Endothelial cell of umbilical vein (primary cell): ENCODE results near the gene MISP3. TPM values are rescaled to one million over a fixed set of nuclear protein-coding genes. Genes with fewer than 3 reads are reported as not detected.

ENCODE experiments used
- BruUV-seq: library from RNA; stranded (reverse); fragments of 400-500 nt; replicated peaks from 2 replicates; lab custom pipeline; 2021; lab: Mats Ljungman, UMichigan
- CTCF ChIA-PET: fragments of 300-600, 350-600 bp; sonication (Branson Sonifier 250); formaldehyde crosslinking; loops from one replicate; lab custom pipeline; 2021; ENCODE audit warnings: antibody characterized with exemption, inconsistent platforms; lab: Charles Lee
- POLR2A ChIA-PET: fragments of 300-600, 350-600 bp; sonication (Branson Sonifier 250); formaldehyde crosslinking; loops from one replicate; lab custom pipeline; 2021; ENCODE audit warnings: antibody characterized with exemption, inconsistent platforms; lab: Charles Lee
- DNase-seq: peaks from one replicate; pipeline ENCODE4 v3.0.0-alpha.2; 2011; ENCODE audit warnings: low read depth, low spot score
- FAIRE-seq: peaks from 2 replicates; lab custom pipeline; 2011; peaks lifted over from hg19 to GRCh38; lab: Jason Lieb, UNC
- H2AFZ ChIP-seq: 2 replicates; pipeline ENCODE4 v1.6.0; 2012; ENCODE audit warnings: low read depth, low read length, control low read depth, inconsistent platforms
- H3K27ac ChIP-seq: 2 replicates; pipeline ENCODE4 v1.5.1; 2011; ENCODE audit warnings: low read depth, mild to moderate bottlenecking, control low read depth, low read length, moderate library complexity; ENCODE audit not compliant: insufficient read depth
- H3K27me3 ChIP-seq, 2 experiments: 2 replicates each; pipeline versions ENCODE4 v1.6.0 to v1.6.1; 2011; ENCODE audit warnings: low read length in 2 of 2, mixed read lengths in 1 of 2; ENCODE audit not compliant: control insufficient read depth in 2 of 2, insufficient read depth in 2 of 2
- H3K36me3 ChIP-seq, 2 experiments: 2 replicates in 1 of 2; 3 replicates in 1 of 2; pipeline ENCODE4 v1.5.1; 2011; ENCODE audit warnings: low read length in 2 of 2, mild to moderate bottlenecking in 1 of 2, moderate library complexity in 1 of 2; ENCODE audit not compliant: control insufficient read depth in 2 of 2, insufficient read depth in 2 of 2; ENCODE audit errors: extremely low read depth in 1 of 2
- H3K4me1 ChIP-seq: 3 replicates; pipeline ENCODE4 v1.5.1; 2011; ENCODE audit warnings: mild to moderate bottlenecking, low read length; ENCODE audit not compliant: control insufficient read depth, insufficient read depth; ENCODE audit errors: extremely low read depth
- H3K4me2 ChIP-seq: 2 replicates; pipeline ENCODE4 v1.6.1; 2011; ENCODE audit warnings: low read length, control low read depth, mixed read lengths; ENCODE audit not compliant: insufficient read depth
- H3K4me3 ChIP-seq, 3 experiments: fragments of 200-600 bp in 1 of 3; sonication (generic), shearing (Covaris generic) in 1 of 3; replicated peaks in 1 of 3; 2 replicates each; pipeline ENCODE4 v1.5.1; 2011 to 2016; ENCODE audit warnings: control low read depth in 3 of 3, low read length in 3 of 3, mild to moderate bottlenecking in 2 of 3, inconsistent platforms in 1 of 3, low read depth in 1 of 3, moderate library complexity in 1 of 3; ENCODE audit not compliant: insufficient read depth in 1 of 3
- H3K79me2 ChIP-seq: 2 replicates; pipeline ENCODE4 v1.6.0; 2012; ENCODE audit warnings: low read length, inconsistent platforms; ENCODE audit not compliant: control insufficient read depth, insufficient read depth
- H3K9ac ChIP-seq: replicated peaks from 2 replicates; pipeline ENCODE3; 2011; ENCODE audit warnings: low read length, control low read depth; ENCODE audit not compliant: insufficient read depth; ENCODE audit errors: extremely low read depth
- H3K9me1 ChIP-seq: replicated peaks from 3 replicates; pipeline ENCODE4 v1.6.0; 2011; ENCODE audit warnings: mild to moderate bottlenecking, low read length; ENCODE audit not compliant: control insufficient read depth, insufficient read depth; ENCODE audit errors: extremely low read depth
- H3K9me3 ChIP-seq: replicated peaks from 2 replicates; pipeline ENCODE4 v1.5.1; 2012; ENCODE audit warnings: low read length, inconsistent platforms; ENCODE audit not compliant: control insufficient read depth, insufficient read depth
- H4K20me1 ChIP-seq: replicated peaks from 2 replicates; pipeline ENCODE3; 2011; ENCODE audit warnings: mild to moderate bottlenecking, low read length; ENCODE audit not compliant: control insufficient read depth, insufficient read depth; ENCODE audit errors: extremely low read depth
- EZH2 ChIP-seq: IDR thresholded peaks from 2 replicates; pipeline ENCODE4 v1.6.1; 2012; ENCODE audit warnings: borderline replicate concordance, low read depth, mild to moderate bottlenecking, moderate library complexity, low read length, inconsistent platforms; ENCODE audit not compliant: severe bottlenecking
- FOS ChIP-seq: IDR thresholded peaks from 2 replicates; pipeline ENCODE4 v1.6.1; 2011; ENCODE audit warnings: mild to moderate bottlenecking, low read length, moderate library complexity, borderline replicate concordance; ENCODE audit not compliant: insufficient read depth
- GATA2 ChIP-seq: IDR thresholded peaks from 2 replicates; pipeline ENCODE4 v1.7.0; 2011; ENCODE audit warnings: low read depth, mild to moderate bottlenecking, moderate library complexity, mixed read lengths, low read length; ENCODE audit not compliant: insufficient read length, insufficient read depth
- JUN ChIP-seq: IDR thresholded peaks from 2 replicates; pipeline ENCODE4 v1.6.1; 2011; ENCODE audit warnings: borderline replicate concordance, low read depth; ENCODE audit not compliant: insufficient read length, insufficient read depth
- MYC ChIP-seq: IDR thresholded peaks from one replicate; pipeline ENCODE4 v1.6.1; 2011; ENCODE audit warnings: mild to moderate bottlenecking, low read depth, low read length
- POLR2A ChIP-seq: IDR thresholded peaks from 2 replicates; pipeline ENCODE4 v1.6.1; 2012; ENCODE audit warnings: low read depth, mild to moderate bottlenecking, control low read depth, low read length
- POLR2AphosphoS5 ChIP-seq: IDR thresholded peaks from 2 replicates; pipeline ENCODE4 v1.6.1; 2012; ENCODE audit warnings: low read depth, mild to moderate bottlenecking, control low read depth, low read length, moderate library complexity; ENCODE audit not compliant: insufficient read depth
- dilution Hi-C: fragments of 300-500 bp; cut with MboI; formaldehyde crosslinking; loops from one replicate; pipeline ENCODE4 v1.15.0; 2019; ENCODE audit warnings: low sequenced_read_pairs; ENCODE audit not compliant: extremely low pct_ligation_motif_present
- intact Hi-C: fragments of 100-400 bp; cut with micrococcal nuclease; formaldehyde crosslinking; loops from one replicate; pipeline ENCODE4 v1.10.0; 2022
- polyA plus RNA-seq, 4 experiments: library from polyadenylated mRNA; depleted of rRNA in 3 of 4; stranded (reverse) in 3 of 4; unstranded in 1 of 4; fragments of >200 nt; gene quantifications; 2 replicates each; pipeline versions ENCODE4 v1.2.1 to v1.2.3, GENCODE V29; 2011 to 2012; ENCODE audit warnings: missing spikeins in 1 of 4
- total RNA-seq: library from RNA; stranded (reverse); gene quantifications from 2 replicates; pipeline ENCODE4 v1.2.3, GENCODE V29; 2021
- TF ChIP-seq, protein P1 (sequence below), 2 donors: IDR thresholded peaks; 1 replicate in 1 of 2; 2 replicates in 1 of 2; pipeline ENCODE4 v1.5.1; 2011; ENCODE audit warnings: low read length in 2 of 2, mild to moderate bottlenecking in 2 of 2, moderate library complexity in 2 of 2, control low read depth in 1 of 2, inconsistent platforms in 1 of 2, low read depth in 1 of 2; ENCODE audit not compliant: insufficient read depth in 1 of 2; ENCODE audit errors: extremely low read depth in 1 of 2
- TF ChIP-seq, protein P2 (sequence below): IDR thresholded peaks from 2 replicates; pipeline ENCODE4 v1.6.1; 2011; ENCODE audit not compliant: insufficient read depth, insufficient read length

MISP3 gene
- total and polyA plus RNA-seq, 2 donors (not counting 3 experiments of a cell fraction or from before 2014, with no cell fraction given) = 0.26 to 0.31 TPM

- intact Hi-C loops (loop anchor here (1.0 kb wide), 1 partner anchor 42 kb away; the partner anchor contains the start of gene MISP3), dilution Hi-C loops (no loop called here)
- Histone ChIP-seq H2AFZ (no peak overlapping the region), H3K36me3 (no peaks in the 10 kb centered on the region), H3K79me2 (peaks cover 30% of the 10 kb centered on the region), H3K9ac (no peak overlapping the region), H3K9me3 (no peaks in the 10 kb centered on the region), H3K4me3 (no peak overlapping the region), H3K27ac (no peak overlapping the region), H3K4me2 (no peak overlapping the region), H3K4me1 (peaks cover 21% of the 10 kb centered on the region), H4K20me1 (no peaks in the 10 kb centered on the region), H3K9me1 (no peaks in the 10 kb centered on the region), H3K27me3 (no peaks in the 10 kb centered on the region)
- DNase-seq (no peak), FAIRE-seq (no peak)
- no peak for TF ChIP-seq FOS
- TF ChIP-seq, protein P1, sequence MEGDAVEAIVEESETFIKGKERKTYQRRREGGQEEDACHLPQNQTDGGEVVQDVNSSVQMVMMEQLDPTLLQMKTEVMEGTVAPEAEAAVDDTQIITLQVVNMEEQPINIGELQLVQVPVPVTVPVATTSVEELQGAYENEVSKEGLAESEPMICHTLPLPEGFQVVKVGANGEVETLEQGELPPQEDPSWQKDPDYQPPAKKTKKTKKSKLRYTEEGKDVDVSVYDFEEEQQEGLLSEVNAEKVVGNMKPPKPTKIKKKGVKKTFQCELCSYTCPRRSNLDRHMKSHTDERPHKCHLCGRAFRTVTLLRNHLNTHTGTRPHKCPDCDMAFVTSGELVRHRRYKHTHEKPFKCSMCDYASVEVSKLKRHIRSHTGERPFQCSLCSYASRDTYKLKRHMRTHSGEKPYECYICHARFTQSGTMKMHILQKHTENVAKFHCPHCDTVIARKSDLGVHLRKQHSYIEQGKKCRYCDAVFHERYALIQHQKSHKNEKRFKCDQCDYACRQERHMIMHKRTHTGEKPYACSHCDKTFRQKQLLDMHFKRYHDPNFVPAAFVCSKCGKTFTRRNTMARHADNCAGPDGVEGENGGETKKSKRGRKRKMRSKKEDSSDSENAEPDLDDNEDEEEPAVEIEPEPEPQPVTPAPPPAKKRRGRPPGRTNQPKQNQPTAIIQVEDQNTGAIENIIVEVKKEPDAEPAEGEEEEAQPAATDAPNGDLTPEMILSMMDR (IDR thresholded peaks at IDR 0.05; ENCODE audit: extremely low read depth in 1 of 2, insufficient read depth in 1 of 2, low read depth in 1 of 2, low read length in 2 of 2) = peak; percentile 19 to 21
- ChIA-PET CTCF (interaction anchor here (0.7 to 4.8 kb wide), 15 partner anchors 14 to 235 kb away, joined by 3 to 27 read pairs (median 4); partner anchors contain the start of genes ASF1B and IL27RA), POLR2A (no interaction called here)
- BruUV-seq = no TSS peak
Observed at GRCh38 chr19:14113762-14114414, 41.3 kb downstream of the MISP3 start.

DNA sequence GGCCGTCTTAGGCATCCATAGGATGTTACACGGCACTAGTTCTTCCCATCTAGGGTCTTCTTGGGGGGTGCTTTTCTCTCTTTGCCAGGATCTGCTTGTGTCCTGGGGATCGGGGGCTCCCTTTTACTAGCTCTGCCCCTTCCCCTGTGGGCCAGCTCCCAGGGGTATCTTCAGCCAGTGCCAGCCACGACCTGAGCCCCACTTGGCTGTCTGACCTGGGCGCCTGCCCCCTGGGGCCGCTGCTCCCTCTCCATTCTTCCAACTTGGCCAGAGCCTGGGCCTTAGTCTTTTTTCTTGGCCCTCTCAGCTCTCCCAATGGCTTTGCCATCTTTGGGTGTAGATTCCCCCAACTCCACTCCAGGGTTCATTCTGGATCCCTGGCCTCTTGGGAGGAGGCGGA is 41.9 kb downstream of the MISP3 start:
- Histone ChIP-seq H3K9me1 (no peaks in the 10 kb centered on the region), H3K9me3 (no peaks in the 10 kb centered on the region), H3K4me1 (peaks cover 25% of the 10 kb centered on the region), H3K79me2 (peaks cover 30% of the 10 kb centered on the region), H3K9ac (no peak overlapping the region), H3K27ac (no peak overlapping the region), H4K20me1 (no peaks in the 10 kb centered on the region), H3K4me3 (no peak overlapping the region), H3K36me3 (no peaks in the 10 kb centered on the region), H3K4me2 (no peak overlapping the region), H3K27me3 (no peaks in the 10 kb centered on the region), H2AFZ (no peak overlapping the region)
- TF ChIP-seq EZH2 (no peak), MYC (no peak), GATA2 (no peak), POLR2A (no peak), JUN (no peak), POLR2AphosphoS5 (no peak), FOS (no peak)
- TF ChIP-seq, protein P2, sequence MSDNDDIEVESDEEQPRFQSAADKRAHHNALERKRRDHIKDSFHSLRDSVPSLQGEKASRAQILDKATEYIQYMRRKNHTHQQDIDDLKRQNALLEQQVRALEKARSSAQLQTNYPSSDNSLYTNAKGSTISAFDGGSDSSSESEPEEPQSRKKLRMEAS = no peak
- TF ChIP-seq, protein P1 (IDR thresholded peaks at IDR 0.05; ENCODE audit: extremely low read depth in 1 of 2, insufficient read depth in 1 of 2, low read depth in 1 of 2, low read length in 2 of 2) = no peak
- ChIA-PET CTCF (interaction anchor here (0.7 to 4.8 kb wide), 13 partner anchors 15 to 235 kb away, joined by 3 to 27 read pairs (median 3); partner anchors contain the start of genes ASF1B and IL27RA), POLR2A (no interaction called here)
- no TSS peak for BruUV-seq
- dilution Hi-C loops (no loop called here), intact Hi-C loops (loop anchor here (1.0 kb wide), 1 partner anchor 42 kb away; the partner anchor contains the start of gene MISP3)
- DNase-seq = no peak
- FAIRE-seq = no peak
